AML-193 (cell line): Measurements from ENCODE around the gene VCPKMT.

Experiments
- DNase-seq, 2 experiments: peaks; one replicate each; lab custom pipeline; 2025; lab: John Stamatoyannopoulos, UW

Gene VCPKMT

DNA sequence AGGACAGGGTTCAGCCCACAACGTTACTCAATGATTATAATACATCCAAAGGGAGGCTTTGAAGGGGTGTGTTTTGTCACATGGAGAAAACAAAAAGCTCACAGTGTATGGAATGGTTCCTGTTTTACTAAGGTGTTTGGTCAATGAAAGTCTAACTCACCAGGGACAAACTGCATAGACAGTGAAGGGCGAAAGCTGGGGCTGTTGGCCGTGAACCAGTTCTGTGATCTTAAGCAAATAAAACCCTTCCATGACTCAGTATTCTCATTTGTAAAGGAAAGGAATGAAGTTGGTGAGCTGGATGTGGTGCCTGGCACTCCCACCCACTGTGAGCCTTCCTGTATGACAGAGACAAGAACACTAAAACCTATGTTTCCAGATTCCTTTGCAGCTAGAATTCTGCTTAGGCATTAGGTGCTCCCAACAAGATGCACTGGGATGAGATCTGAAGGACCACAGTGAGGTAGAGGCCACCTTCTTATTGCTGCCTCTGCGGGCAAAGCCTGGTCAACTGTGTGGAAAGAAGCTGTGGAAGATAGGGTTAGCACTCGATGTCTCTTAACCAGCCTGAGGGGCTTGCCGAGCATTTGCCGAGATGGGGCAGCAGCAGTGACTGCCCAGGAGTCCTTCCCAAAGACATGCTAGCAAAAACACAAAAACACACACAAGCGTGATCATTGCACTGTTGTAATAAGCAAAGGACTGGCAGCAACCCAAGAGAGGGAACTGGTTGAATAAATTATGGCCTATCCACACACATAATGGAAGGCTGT is 48.5 kb downstream of the VCPKMT start:
- no peak for DNase-seq

DNA sequence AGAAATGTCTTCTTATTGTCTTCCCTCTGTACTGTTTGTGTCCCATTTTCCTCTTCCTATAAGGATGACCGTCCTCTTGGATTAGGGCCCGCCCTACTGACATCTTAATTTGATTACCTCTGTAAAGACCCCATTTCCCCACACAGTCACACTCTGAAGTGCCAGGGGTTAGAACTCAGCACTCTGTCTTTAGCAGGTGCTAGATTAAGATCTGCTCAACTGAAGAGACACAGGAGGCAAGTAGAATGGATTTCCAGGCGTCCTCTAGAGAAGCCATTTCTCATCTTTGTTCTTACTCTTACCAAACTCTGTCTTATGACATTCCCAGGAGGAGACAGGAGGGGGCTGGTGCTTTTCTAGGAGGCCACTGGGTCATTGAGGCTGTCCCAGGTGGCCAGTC is 50.8 kb downstream of the VCPKMT start:
- DNase-seq: no peak

DNA sequence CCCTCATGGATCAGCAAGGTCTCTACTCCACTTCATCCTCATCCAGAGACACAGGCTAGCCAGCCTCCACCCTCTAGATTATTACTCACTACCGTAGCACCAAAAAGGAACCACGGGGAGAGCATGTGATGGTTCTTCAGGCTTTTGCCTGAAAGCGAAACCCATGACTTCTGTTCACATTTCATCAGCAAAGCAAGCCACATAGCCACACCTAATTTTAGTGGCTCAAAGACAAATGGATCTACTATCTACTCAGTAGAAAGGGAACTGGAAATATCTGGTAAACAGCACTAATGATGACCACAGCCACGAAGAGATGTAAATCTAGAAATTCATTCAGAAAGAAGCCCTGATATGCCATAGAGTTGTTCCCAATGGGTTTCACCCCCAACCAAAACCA is 51.4 kb downstream of the VCPKMT start:
- DNase-seq: peak in 1 of 2 experiments; percentile 32

DNA sequence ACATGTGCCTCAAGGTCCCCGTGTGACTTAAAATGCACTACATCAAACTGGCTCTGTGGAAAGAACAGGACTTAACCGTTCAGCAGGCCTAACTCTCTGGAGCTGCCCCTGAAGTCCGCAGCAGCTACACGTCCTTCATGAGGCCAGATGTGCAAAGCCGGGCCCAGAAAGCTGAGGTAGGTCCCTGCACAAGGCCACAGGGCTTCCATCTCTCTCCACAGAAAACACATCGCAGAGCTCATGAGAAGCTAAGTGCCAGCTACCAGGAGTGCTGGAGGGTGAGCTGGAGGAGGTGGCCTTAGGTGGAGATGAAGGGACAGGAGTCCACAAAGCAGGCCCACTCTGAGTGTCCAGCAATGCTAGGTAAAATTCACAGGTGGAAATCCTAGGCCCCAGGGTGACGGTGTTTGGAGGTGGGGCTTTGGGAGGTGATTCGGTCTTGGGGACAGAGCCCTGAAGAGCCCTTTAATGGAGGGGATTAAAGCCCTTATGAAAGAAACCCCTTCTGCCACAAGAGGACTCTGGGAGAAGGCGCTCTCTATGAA is 52.4 kb downstream of the VCPKMT start:
- no peak for DNase-seq

DNA sequence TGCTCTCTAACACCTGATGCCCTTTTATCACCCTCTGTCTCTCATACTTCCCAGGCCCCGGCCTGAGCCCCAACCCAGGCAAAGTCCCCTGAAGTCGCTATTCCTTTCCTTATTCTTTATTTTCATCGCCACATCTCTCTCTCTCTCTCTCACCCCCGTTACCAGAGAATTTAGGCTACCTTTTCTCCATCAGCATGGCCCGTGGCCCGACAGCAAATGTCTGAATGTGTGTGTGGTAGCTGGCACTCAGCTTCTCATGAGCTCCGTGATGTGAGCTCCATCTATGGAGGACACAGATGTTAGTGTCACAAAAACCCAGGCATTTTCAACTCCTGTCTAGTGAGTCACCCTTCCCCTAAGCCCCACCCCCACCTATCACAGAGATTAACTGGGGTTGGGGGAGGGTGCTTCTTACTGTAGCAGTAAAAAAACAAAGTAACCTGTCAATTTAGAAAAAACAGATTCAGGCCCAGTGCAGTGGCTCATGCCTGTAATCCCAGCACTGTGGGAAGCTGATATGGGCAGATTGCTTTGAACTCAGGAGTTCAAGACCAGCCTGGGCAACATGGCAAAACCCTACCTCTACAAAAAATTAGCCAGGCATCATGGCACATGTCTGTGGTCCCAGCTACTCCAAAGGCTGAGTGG is 53.8 kb downstream of the VCPKMT start:
- no peak for DNase-seq

DNA sequence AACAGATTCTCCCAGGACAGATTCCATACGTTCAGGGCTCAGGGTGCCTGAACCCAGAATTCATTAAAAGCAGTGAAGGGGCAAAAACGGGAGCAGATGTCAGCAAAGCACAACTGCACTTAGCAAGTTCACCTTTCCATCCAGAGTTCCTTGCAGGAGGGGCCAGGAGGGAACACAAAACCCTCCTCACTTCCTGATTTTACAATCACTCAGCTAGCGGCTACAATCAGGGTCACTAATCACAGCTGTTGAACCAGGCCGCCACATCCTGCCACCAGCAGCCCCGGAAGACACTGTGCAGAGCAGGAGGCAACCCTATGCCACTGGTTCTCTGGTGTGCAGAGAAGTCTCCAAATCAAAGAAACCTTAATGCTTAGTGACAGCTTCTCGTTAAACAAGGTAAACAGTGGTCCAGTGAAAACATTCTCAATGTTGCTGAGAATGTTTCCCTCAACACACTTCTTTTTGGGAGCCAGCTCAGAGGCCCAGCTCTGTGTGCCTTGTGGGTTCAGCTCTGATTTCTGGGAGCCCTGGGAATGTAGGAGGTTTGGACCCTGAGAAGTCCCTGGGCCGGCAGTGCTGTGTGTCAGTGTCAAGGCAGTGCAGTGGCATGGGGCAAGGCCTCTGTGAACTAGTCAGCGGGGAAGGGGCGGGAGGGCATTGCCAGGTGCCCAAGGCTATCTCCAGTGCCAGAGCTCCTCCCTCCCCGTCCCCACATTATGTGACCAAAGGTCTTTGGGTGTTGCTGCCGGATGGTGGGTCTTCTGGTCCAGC is 54.5 kb downstream of the VCPKMT start:
- DNase-seq: peak; percentile 88 to 90

DNA sequence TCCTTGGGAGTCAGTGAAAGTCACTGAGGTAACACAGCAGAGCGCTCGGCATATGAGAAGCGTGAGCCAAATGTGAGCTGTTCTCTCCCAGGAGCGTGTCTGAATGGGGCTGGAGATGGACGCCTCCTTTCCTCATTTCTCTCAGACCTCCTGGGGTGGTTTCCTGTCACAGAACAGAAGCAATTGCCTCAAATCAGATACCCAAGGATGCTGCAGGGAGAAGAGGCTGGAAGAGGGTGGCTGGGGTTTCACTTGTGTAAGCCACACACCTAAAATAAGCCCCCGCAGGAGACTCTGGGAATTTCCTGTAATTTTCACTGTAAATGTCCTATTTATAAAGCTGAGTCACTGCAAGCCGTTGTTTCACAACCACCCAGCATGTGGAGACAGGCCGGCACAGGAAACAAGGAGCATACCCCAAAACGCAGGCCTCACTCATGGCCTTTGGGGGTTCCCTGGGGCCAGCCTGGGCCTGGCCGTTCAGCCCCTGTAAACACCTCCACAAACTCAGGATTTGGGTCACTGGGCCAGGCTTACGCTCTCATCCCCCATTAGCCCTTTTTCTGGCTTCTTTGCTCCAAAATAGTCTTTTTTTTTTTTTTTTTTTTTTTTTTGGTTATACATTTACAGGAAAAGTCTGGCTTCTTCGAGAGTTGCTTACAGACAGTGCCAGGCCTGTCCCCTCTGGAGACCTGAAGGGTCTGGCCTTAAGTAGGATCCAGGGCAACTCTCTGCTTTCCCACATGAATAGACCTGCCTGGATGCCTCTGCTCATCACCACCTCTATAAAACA is 55.3 kb downstream of the VCPKMT start:
- DNase-seq: peak; percentile 44 to 58

DNA sequence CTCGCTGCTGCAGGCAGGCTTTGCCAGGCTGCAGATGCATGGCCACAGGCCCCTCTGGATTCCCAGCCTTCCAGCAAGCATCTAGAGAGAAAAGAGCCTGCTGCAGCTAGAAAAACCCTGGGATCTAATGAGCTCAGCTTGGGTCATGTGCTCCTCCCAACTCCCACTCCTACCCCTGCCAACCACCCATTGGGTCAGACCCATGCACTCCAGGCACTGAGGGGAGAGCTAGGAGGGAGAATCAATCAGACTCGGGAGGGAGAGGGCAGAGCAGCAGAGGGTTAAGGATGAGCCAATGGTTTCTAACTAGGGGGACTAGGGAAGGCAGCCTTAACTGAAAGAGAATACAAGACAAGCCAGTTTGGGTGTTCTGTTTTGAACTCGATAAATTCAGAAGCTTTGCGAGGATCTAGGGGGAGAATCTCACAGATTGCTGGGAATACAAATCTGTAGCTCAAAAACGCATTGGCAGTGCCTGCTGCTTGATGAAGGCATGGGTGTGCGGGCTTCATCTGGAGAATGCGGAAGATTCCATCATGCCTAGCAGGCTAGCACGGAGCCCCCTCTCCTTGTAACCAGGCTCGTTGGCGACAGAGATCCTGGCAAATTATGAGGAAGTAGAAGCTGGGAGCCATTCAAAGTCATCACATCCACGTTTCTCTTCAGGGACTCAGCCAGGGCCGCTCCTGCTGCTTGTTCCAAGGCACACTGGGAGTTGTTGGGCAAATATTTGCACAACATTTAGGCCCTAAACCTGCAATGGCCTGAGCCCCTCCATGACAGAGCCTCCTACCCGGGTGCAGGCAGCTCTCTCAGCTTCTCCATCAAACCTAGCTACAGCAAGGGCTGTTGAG is 56.4 kb downstream of the VCPKMT start:
- DNase-seq: no peak
